Fibroblast of pulmonary artery (primary cell): Measurements from ENCODE around the gene CA14.

Experiments
- DNase-seq: peaks from one replicate; pipeline ENCODE4 v3.0.0-alpha.2; 2010; ENCODE audit warnings: low read depth
- H3K4me3 ChIP-seq: replicated peaks from 2 replicates; pipeline ENCODE4 v1.5.1; 2011; ENCODE audit warnings: low read depth, mild to moderate bottlenecking, control low read depth, low read length, moderate library complexity
- TF ChIP-seq, protein P1 (sequence below): IDR thresholded peaks from 2 replicates; pipeline ENCODE4 v1.5.1; 2011; ENCODE audit warnings: mild to moderate bottlenecking, control low read depth, low read length, inconsistent platforms; ENCODE audit errors: missing control alignments

The CA14 gene

GRCh38 chr1:150243003-150243402, 14.6 kb upstream of the CA14 start:
- DNase-seq = no peak
- no peak overlapping the region for H3K4me3 ChIP-seq
- TF ChIP-seq, protein P1, sequence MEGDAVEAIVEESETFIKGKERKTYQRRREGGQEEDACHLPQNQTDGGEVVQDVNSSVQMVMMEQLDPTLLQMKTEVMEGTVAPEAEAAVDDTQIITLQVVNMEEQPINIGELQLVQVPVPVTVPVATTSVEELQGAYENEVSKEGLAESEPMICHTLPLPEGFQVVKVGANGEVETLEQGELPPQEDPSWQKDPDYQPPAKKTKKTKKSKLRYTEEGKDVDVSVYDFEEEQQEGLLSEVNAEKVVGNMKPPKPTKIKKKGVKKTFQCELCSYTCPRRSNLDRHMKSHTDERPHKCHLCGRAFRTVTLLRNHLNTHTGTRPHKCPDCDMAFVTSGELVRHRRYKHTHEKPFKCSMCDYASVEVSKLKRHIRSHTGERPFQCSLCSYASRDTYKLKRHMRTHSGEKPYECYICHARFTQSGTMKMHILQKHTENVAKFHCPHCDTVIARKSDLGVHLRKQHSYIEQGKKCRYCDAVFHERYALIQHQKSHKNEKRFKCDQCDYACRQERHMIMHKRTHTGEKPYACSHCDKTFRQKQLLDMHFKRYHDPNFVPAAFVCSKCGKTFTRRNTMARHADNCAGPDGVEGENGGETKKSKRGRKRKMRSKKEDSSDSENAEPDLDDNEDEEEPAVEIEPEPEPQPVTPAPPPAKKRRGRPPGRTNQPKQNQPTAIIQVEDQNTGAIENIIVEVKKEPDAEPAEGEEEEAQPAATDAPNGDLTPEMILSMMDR = no peak

GRCh38 chr1:150249936-150250335, 7.6 kb upstream of the CA14 start:
- H3K4me3 ChIP-seq = no peak overlapping the region
- no peak for DNase-seq
- TF ChIP-seq, protein P1 = no peak

DNA sequence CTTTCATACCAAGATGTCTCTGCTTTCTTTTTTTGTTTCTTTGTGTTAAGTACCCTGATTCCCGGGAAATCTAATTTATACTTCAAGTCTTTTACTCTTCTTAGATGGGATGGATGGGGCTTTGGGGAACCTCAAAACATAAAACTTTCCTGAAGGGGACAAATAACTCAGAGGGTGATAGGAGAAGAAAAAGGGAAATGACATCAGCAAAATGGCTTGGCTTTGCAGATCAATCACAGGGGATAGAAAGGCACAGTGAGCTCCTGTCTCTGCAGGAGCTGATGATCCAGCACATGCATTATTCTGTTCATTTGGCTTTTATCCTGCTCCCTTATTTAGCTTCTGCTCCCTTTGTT, 1.4 kb upstream of the CA14 start:
- no peak overlapping the region for H3K4me3 ChIP-seq

DNA sequence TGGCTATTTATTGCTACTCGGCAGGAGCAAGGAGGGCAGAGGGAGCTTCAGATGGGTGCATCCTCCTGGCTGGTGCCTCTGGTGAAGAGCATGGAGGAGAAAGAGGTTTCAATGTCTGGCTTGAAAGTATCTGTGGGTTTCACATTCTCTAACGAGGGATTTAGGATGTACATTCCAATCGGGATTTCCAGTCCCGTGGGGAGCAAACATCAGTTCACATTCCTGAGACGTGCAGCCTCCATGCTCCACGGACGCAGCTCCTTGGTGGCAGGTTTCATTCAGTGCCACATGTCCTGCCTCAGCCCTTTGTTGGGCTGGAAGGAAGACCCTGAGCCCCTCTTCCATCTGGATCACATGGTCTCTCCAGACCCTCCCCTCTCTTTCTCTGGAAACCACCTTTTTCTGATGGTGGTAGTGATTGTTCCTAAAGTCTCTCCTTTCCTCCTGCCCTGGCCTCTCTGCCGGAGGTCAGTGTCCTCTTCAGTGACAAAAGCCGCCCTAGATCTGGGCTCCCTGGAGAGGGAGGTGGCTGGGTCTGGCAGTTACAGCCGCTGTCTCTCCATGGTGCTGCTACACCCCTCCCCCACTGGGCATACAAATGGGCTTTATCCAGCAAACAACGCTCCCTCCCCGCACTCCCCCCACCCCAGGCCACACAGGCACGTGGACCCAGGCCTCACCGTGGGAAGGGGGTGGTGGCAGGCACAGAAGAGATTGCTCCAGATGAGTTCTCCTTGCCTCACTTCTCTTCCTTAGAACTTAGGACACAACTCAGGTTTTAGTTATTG, 826 bp upstream of the CA14 start:
- DNase-seq = no peak
- TF ChIP-seq, protein P1 = no peak
- no peak overlapping the region for H3K4me3 ChIP-seq

More for the DNA sequence above, 1.4 kb upstream of the CA14 start:
- TF ChIP-seq, protein P1 = no peak
- DNase-seq = no peak

GRCh38 chr1:150259217-150259616, 1.6 kb downstream of the CA14 start:
- DNase-seq = no peak
- TF ChIP-seq, protein P1 = no peak
- H3K4me3 ChIP-seq = no peak overlapping the region

DNA sequence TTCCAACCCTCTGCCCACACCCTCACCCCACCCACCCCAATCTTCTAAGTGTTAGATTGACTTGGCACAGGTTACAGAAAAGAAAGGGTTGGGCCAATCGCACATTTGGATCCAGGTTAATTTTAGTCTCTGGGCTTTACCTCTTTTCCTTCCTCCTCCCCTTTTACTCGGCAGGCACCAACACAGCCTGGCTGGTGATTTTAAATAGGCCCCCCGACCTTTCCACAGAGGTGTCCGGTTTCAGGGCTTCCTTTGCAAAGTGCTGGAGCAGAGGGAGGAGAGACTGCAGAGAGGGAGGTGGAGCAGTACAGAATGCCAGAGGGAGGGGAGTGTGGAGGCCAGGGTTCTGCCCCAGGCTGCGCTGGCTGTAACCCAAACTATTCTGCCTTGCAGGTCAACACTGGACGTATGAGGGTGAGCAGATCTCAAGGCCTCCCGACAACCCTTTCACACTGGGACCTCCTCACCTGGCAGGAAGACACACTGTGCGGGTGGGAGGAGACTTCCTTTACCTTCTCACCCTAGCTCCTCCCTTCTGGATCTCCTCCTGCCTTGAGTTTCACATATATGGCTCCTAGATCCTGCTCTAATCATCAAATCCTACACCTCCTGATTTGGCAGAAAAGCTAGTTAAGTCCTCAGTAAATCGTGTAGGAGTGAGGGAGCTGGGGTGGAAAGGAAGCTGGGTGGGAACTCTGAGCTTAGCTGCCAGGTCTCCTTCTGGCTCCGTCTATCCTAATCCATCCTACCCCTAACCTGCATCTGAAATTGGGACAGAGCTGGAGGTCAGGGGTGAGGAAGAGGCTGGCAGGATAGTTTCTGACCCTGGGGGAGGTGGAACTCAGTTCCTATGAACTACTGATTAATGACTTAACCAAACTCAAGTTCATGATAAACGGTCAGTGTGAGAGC, 2.4 kb downstream of the CA14 start:
- no peak for DNase-seq
- no peak overlapping the region for H3K4me3 ChIP-seq
- TF ChIP-seq, protein P1 = no peak
